ENCODE results near the gene COL4A1. TPM values are rescaled to one million over a fixed set of nuclear protein-coding genes. Genes with fewer than 3 reads are reported as not detected.

COL4A1 gene
- total and polyA plus RNA-seq, 2 experiments from 2014 or later = 184 to 519 TPM

- Histone ChIP-seq H3K4me2 (ENCODE audit: unreplicated experiment) (no peak overlapping the region), H3K9ac (no peak overlapping the region), H3K27ac (no peak overlapping the region), H2AFZ (no peak overlapping the region), H3K4me1 (ENCODE audit: insufficient read depth) (peaks cover 19% of the 10 kb centered on the region), H3F3A (ENCODE audit: insufficient read depth) (peaks cover 27% of the 10 kb centered on the region), H3K79me2 (ENCODE audit: insufficient read depth) (peaks cover 47% of the 10 kb centered on the region), H3K9me3 (ENCODE audit: low read depth) (no peaks in the 10 kb centered on the region), H3K4me3 (no peak overlapping the region), H3K9me2 (ENCODE audit: insufficient read depth) (no peaks in the 10 kb centered on the region), H3K27me3 (replicated peaks; ENCODE audit: insufficient read depth) (no peaks in the 10 kb centered on the region), H4K20me1 (ENCODE audit: insufficient read depth) (no peaks in the 10 kb centered on the region), H3K36me3 (ENCODE audit: low read depth) (no peaks in the 10 kb centered on the region)
- WGBS, 2 experiments (ENCODE audit: low coverage in 1 of 2, low lambda C conversion rate in 2 of 2, missing lambda C conversion rate in 2 of 2) = 92% methylated on average over 5 of the region's 5 CpGs
- no peak for TF ChIP-seq EZH2phosphoT487 (IDR thresholded peaks at IDR 0.05; ENCODE audit: insufficient read depth, low read depth)
- TF ChIP-seq EZH2 (IDR thresholded peaks at IDR 0.05; ENCODE audit: insufficient read depth, poor library complexity, severe bottlenecking) = no peak
- in situ Hi-C loops (cut with MboI) = no loop called here
- no peak for DNase-seq
These were observed 29.7 kb upstream of the COL4A1 start for GRCh38 chr13:110336681-110337080.

DNA sequence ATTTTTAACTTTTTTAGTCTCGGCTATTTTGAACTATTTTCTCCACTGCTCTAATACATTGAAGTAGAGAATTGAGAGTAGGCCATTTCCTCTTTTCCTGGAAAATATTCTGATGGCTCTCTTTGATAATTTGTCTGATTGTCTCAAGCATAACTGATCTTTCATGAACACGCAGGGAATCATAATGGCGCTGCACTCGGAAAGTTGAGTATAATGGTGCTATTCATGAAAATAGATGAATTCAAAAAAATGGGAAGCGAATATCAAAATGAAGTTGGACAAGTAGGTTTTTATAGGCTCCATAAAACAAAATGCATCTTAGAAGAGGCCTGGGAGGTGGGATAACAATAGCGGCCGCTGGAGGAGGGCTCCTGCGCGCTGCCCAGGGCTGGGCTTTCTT is 29.2 kb upstream of the COL4A1 start:
- DNase-seq = no peak
- no peak overlapping the region for H3K4me3 ChIP-seq
- no peaks in the 10 kb centered on the region for H4K20me1 ChIP-seq (ENCODE audit: insufficient read depth)
- no peak overlapping the region for H3K4me2 ChIP-seq (ENCODE audit: unreplicated experiment)
- H3K27ac ChIP-seq = no peak overlapping the region
- H3K36me3 ChIP-seq (ENCODE audit: low read depth) = no peaks in the 10 kb centered on the region
- peaks cover 42% of the 10 kb centered on the region for H3K79me2 ChIP-seq (ENCODE audit: insufficient read depth)
- H3K9me2 ChIP-seq (ENCODE audit: insufficient read depth) = no peaks in the 10 kb centered on the region
- no peak for TF ChIP-seq EZH2phosphoT487 (IDR thresholded peaks at IDR 0.05; ENCODE audit: insufficient read depth, low read depth)
- no peak for TF ChIP-seq EZH2 (IDR thresholded peaks at IDR 0.05; ENCODE audit: insufficient read depth, poor library complexity, severe bottlenecking)
- no peak overlapping the region for H2AFZ ChIP-seq
- 98% methylated on average over 9 of the region's 9 CpGs for WGBS, 2 experiments (ENCODE audit: low coverage in 1 of 2, low lambda C conversion rate in 2 of 2, missing lambda C conversion rate in 2 of 2)
- no peak overlapping the region for H3K9ac ChIP-seq
- no peaks in the 10 kb centered on the region for H3K27me3 ChIP-seq (replicated peaks; ENCODE audit: insufficient read depth)
- peaks cover 27% of the 10 kb centered on the region for H3F3A ChIP-seq (ENCODE audit: insufficient read depth)
- H3K4me1 ChIP-seq (ENCODE audit: insufficient read depth) = peaks cover 24% of the 10 kb centered on the region
- H3K9me3 ChIP-seq (ENCODE audit: low read depth) = no peaks in the 10 kb centered on the region
- in situ Hi-C loops (cut with MboI) = no loop called here

DNA sequence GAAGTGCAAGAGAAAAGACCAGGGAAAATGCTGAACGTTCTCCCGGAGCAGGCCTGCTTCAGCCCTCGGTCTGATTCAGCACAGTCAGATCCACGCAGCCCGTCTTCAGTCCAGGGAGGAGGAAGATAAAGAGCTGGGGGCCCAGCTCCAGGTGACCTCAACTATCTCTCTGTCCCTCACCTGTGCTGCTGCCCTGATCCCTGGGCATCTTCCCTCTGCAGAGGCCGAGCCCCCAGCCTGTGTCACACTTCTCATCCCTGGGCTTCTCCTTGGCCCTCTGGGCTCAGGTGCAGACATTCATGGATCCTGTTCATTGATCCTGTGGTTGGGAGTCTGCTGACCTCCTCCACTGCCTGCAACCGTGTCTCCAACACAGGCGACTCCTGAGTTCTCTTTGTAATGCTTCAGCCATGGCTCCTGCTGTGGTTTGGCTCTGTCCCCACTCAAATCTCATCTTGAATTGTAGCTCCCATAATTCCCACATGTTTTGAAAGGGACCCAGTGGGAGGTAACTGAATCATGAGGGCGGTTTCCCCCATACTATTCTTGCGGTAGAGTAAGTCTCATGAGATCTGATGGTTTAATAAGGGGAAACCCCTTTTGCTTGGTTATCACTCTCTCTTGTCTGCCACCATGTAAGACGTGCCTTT is 28.0 kb upstream of the COL4A1 start:
- peaks cover 31% of the 10 kb centered on the region for H3F3A ChIP-seq (ENCODE audit: insufficient read depth)
- H3K9me2 ChIP-seq (ENCODE audit: insufficient read depth) = no peaks in the 10 kb centered on the region
- H4K20me1 ChIP-seq (ENCODE audit: insufficient read depth) = no peaks in the 10 kb centered on the region
- no peaks in the 10 kb centered on the region for H3K27me3 ChIP-seq (replicated peaks; ENCODE audit: insufficient read depth)
- no peak overlapping the region for H3K4me2 ChIP-seq (ENCODE audit: unreplicated experiment)
- peaks cover 36% of the 10 kb centered on the region for H3K4me1 ChIP-seq (ENCODE audit: insufficient read depth)
- H2AFZ ChIP-seq = no peak overlapping the region
- H3K27ac ChIP-seq = no peak overlapping the region
- TF ChIP-seq EZH2 (IDR thresholded peaks at IDR 0.05; ENCODE audit: insufficient read depth, poor library complexity, severe bottlenecking) = no peak
- no peak for TF ChIP-seq EZH2phosphoT487 (IDR thresholded peaks at IDR 0.05; ENCODE audit: insufficient read depth, low read depth)
- in situ Hi-C loops (cut with MboI) = no loop called here
- no peak overlapping the region for H3K9ac ChIP-seq
- peaks cover 38% of the 10 kb centered on the region for H3K79me2 ChIP-seq (ENCODE audit: insufficient read depth)
- DNase-seq = no peak
- WGBS, 2 experiments (ENCODE audit: low coverage in 1 of 2, low lambda C conversion rate in 2 of 2, missing lambda C conversion rate in 2 of 2) = 87 to 89% methylated on average over 11 of the region's 11 CpGs
- no peaks in the 10 kb centered on the region for H3K9me3 ChIP-seq (ENCODE audit: low read depth)
- H3K4me3 ChIP-seq = no peak overlapping the region
- no peaks in the 10 kb centered on the region for H3K36me3 ChIP-seq (ENCODE audit: low read depth)

GRCh38 chr13:110334256-110334655 is 27.3 kb upstream of the COL4A1 start:
- no peaks in the 10 kb centered on the region for H3K27me3 ChIP-seq (replicated peaks; ENCODE audit: insufficient read depth)
- peaks cover 38% of the 10 kb centered on the region for H3K79me2 ChIP-seq (ENCODE audit: insufficient read depth)
- H3K9me3 ChIP-seq (ENCODE audit: low read depth) = no peaks in the 10 kb centered on the region
- no peak overlapping the region for H3K27ac ChIP-seq
- H3K4me2 ChIP-seq (ENCODE audit: unreplicated experiment) = no peak overlapping the region
- TF ChIP-seq EZH2phosphoT487 (IDR thresholded peaks at IDR 0.05; ENCODE audit: insufficient read depth, low read depth) (no peak), EZH2 (IDR thresholded peaks at IDR 0.05; ENCODE audit: insufficient read depth, poor library complexity, severe bottlenecking) (no peak)
- no peak overlapping the region for H2AFZ ChIP-seq
- 81 to 87% methylated on average over 8 of the region's 8 CpGs for WGBS, 2 experiments (ENCODE audit: low coverage in 1 of 2, low lambda C conversion rate in 2 of 2, missing lambda C conversion rate in 2 of 2)
- no peak for DNase-seq
- no peaks in the 10 kb centered on the region for H4K20me1 ChIP-seq (ENCODE audit: insufficient read depth)
- H3K4me1 ChIP-seq (ENCODE audit: insufficient read depth) = peaks cover 39% of the 10 kb centered on the region
- H3K9me2 ChIP-seq (ENCODE audit: insufficient read depth) = no peaks in the 10 kb centered on the region
- peaks cover 33% of the 10 kb centered on the region for H3F3A ChIP-seq (ENCODE audit: insufficient read depth)
- in situ Hi-C loops (cut with MboI) = no loop called here
- no peaks in the 10 kb centered on the region for H3K36me3 ChIP-seq (ENCODE audit: low read depth)
- H3K4me3 ChIP-seq = no peak overlapping the region
- H3K9ac ChIP-seq = no peak overlapping the region

Measured in GM23248 (cell line).